CD4-positive, alpha-beta T cell treated with Interleukin-15 for 1 hour (primary cell): ENCODE measurements around the gene SMYD3.

Experiments used
- DNase-seq: peaks from one replicate; pipeline ENCODE4 v3.0.0-alpha.2; 2020

SMYD3 gene

DNA sequence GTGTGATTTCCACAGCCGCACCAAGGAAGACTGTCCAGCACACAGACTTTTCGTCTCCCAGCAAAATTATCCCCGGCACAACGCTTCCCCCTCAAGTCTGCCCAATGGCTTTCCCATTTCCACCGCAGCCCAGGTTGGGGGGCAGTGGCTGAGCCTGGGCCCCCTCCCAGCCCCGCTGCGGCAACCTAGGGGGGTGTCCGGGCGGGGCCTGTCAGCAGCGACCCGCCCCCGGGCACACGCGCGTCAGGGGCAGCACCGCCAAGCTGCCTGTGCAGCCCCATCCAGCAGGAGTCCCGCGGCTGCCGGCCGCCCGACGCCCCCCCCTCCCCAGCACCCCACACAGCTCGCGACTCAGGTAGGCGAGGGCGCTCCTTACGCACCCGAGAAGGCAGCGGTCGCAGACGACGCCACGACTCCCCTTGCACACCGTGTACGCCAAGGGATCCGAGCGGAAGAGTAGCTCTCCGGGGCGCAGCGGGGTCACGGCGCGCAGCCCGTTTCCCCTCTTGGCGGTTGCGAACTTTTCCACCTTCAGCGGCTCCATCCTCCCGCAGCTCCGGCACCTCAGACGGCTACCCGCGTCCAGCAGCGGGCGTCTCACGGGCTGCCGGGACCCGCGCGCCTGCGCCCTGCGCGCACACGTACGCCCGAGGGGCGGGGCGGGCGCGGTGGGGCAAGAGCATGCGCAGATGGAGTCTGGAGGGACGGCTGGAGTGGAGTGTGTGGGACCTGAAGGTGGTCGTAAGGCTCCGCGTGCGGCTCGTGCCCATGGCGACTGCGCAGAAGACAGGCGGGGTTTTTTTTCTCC lies at the start of gene SMYD3:
TSS of gene SMYD3 (minus strand) at position 606 of the 808 bp plus-strand sequence.
- peak; percentile 83 for DNase-seq

DNA sequence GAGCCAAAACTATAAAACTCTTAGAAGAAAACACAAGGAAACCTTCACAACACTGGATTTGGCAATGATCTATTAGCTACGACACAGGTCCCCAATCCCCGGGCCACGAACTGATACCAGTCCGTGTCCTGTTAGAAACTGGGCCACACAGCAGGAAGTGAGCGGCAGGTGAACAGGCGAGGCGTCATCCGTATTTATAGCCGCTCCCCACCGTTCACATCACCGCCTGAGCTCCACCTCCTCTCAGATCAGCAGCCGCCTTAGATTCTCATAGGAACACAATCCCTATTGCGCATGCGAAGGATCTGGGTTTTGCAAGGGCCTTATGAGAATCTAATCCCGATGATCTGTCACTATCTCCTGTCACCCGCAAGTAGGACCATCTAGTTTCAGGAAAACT lies 47.1 kb upstream of the SMYD3 start:
- no peak for DNase-seq

DNA sequence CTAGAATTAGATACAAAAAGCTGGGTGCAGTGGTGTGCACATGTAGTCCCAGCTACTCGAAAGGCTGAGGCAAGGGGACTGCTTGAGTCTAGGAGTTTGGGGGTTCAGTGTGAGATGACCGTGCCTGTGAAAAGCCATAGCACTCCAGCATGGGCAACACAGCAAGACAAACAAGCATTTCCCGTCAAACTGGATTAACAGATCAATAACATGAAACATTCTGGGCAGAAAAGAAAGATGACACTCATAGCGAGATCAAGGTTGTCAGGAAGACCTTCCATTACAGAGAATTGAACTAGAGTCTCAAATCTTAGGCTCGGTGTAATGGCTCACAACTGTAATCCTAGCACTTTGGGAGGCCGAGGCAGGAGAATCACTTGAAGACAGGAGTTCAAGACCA lies 45.0 kb upstream of the SMYD3 start:
- no peak for DNase-seq

DNA sequence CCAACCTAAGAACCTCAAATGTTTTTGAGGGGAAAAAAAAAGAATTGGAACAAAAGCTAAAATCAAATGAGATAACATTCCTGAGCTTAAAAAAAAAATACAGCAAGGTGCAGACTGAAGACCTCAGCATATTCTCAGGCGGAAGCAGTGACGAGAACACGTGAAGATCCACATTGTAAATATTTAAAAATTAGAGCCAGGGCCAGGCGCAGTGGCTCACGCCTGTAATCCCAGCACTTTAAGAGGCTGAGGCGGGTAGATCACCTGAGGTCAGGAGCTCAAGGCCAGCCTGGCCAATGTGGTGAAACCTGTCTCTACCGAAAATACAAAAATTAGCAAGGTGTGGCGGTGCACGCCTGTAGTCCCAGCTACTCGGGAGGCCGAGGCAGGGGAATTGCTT lies 43.3 kb upstream of the SMYD3 start:
- DNase-seq = no peak

DNA sequence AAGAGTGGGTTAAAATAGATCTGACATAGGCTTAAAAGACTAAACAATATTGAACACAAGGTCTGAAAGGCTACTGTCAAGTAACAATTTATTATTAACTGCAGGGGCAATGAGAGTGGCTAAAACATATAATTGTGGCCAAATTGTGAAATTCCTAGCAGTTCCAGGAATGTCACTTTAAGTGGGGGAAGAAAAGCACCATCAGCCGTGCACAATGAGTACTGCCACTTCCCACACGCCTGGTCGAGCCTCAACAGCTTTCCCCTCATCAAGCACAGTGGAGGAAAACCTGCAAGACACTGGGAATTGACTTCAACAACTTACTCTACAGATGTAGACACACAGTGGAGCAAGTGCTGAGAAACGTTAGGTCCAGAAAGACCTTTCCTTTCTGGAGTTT lies 42.6 kb upstream of the SMYD3 start:
- no peak for DNase-seq

DNA sequence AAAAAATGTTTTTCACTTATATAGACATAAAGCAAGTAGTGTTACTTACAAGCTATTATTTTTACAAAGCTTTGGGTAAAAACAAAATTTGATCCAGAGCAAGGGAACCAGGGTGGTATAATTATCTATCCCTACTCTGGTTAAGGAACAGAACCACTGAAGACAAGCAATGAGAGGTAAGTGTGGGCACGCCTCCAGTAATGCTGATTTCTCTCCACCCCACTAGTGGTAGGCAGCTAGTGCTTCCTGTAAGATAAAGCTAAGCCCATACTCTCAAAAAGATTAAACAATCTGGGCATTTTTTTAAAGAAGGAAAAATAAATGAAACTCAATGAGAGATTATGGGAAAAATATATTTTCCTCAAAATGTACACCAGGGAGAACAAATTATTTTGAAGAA lies 36.9 kb upstream of the SMYD3 start:
- DNase-seq = no peak

DNA sequence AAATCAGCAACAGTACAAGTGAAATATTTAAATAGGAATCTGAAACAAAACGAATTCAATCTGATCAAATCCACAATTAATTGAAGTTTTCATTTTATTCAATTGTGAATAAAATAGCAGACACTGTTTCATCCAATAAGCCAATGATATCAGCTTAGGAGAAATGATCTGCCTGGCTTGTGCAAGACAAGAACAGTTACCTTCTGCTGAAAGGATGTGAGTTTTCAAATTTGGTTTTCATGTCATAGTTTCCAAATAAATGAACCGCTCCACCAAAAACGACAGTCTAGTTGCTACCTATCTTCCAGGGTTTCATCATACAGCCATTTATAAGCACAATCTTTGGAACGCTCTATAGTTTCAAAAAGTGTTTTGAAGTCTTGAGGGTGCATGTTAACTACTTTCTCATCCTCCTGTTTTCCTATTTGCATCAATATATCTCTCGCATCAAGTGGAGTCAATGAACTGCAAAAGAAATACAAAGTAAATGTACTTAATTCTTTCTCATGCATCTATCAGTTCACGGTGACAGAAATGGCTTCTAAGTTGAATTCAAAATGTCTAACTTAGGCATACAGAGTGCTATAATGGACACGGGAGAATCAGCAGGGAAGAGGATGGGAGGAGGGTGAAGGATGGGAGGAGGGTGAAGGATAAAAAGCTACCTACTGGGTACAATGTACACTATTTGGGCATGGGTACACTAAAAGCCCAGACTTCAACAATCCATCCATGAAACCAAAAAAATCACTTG lies 33.8 kb upstream of the SMYD3 start:
- DNase-seq = no peak

DNA sequence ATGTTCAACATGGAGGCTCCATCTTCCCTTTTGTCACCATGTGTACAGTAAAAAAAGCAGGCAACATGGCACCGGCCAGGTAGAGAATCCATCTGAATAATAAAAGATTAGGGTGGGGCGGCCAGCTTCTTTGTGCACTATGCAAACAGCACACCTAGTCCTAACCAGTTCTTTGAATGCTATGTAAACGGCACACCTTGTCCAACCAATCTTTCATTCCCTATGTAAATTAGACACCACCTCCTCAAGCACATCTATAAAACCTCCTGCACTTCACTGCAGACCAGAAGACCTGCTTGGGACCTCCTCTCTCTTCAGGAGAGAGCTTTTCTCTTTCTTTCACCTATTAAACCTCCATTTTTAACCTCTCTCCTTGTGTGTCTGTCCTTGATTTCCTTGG lies 30.8 kb upstream of the SMYD3 start:
- no peak for DNase-seq

DNA sequence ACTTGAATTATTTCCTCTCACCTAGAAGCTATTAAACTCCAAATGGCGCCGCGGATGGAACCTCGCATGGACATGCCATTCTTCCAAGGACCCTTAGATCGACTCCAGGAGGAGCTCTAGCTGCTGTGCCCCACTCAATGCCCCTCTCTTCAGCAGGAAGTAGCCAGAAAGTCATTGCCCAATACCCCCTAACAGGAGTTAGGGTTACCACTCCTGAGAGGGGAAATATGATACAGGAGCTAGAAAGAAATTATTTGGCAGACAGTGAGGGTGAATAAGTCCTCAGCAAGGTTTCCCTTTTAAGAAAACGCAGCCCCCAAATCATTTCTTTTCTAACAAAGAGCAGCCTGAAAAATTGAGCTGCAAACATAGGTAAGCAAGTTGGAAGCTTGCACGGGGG lies 30.4 kb upstream of the SMYD3 start:
- no peak for DNase-seq

DNA sequence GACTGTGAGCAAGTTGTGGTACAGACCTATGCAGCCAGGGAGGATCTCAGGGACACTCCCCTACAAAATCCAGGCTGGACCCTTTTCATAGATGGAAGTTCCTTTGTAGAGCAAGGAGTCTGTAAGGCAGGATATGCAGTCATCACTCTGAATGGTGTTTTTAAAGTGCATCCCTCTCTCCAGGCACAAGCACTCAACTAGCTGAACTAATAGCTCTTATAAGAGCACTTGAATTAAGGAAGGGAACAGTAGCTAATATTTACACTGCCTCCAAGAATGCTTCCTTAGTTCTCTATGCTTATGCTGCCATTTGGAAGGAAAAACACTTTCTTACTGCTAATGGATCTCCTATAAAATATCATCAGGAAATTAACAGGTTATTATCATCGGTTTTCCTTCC lies 27.0 kb upstream of the SMYD3 start:
- no peak for DNase-seq

DNA sequence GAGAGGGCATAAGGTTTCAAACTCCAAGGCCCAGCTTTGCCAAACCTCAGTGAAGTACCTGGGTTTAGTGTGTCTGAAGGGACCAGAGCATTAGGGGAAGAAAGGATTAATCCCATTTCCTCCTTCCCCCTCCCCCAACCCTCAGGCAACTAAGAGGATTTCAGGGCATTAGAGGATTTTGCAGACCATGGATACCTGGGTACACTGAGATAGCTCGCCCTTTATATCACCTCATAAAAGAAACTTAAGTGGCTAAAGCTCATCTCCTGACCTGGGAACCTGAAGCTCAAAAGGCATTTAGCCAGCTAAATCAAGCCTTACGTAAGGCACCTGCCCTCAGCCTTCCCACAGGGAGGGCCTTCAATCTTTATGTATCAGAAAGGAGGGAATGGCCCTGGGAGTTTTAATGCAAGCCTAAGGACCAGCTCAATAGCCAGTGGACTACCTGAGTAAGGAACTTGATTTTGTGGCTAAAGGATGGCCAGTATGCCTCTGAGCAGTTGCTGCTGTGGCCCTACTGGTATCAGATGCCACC lies 26.4 kb upstream of the SMYD3 start:
- no peak for DNase-seq

DNA sequence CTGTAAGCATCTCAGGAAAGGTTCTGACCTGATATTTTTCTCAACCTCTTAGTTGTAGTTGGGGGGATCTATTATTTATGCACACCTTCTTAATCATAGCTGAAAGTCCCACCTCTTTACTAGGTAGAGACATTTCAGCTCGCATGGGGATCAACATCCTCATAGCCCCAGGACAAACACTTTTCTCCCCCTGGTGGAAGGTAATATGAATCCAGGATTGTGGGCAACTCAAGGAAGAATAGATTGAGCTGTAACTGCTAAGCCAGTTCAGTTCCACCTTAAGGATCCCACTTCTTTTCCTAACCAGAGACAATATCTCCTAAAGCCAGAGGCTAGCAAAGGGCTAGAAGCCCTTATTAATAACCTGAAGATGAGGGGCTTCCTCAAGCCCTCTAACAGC lies 25.4 kb upstream of the SMYD3 start:
- no peak for DNase-seq

DNA sequence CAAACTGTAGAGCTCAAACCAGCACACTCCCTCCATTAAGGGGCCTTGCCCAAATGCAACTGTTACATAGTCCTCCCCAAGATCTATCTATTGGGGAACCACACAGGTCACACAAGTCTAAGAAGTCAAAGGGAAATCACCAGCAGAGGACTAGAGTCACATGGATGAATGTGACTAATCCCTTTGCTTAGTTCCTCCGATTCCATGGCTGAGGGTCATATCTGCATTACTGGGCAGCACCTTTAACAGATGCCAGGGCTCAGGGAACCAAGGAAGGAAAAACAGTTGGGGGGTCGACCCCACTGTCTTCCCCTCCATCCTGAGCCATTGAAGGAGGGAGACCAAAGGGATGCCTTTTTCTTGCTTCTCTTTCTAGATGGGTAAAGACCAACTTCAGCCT lies 23.4 kb upstream of the SMYD3 start:
- DNase-seq = no peak

DNA sequence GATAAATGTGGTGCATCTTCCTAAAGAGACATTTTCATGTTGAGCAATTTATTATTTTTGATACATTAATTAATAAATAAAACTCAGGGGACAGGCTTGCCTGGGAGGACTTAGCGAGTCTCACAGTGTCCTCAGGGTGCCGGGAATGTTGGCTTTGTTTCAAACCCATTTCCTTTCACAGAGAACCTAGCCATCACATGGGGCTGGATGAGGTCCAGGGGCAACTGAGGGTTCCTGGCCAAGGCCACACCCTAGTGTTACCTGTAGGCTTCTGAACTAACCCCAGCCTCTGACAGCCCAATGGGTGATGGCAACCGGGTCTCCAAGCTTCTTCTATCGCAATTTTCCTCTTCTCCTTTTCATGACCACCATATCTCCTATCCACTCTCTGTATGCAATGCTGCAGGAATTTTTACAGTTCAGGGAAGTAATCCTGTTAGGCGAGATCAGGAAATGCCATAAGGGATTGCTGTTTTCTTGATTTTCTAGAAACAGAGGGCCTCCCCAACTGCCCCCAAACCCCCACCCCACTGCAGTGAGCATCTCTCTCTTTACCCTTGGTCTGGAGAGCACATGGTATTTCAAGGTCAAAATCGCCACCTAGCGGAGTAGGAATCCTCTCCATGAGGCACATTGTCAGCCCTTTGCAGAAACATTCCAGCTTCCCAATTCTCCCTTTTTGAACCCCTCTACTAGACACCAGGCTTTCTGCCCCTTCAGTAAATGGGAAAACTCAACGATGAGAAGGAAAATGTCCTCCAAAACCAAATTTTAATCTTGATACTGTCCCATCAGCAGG lies 22.1 kb upstream of the SMYD3 start:
- DNase-seq = no peak

DNA sequence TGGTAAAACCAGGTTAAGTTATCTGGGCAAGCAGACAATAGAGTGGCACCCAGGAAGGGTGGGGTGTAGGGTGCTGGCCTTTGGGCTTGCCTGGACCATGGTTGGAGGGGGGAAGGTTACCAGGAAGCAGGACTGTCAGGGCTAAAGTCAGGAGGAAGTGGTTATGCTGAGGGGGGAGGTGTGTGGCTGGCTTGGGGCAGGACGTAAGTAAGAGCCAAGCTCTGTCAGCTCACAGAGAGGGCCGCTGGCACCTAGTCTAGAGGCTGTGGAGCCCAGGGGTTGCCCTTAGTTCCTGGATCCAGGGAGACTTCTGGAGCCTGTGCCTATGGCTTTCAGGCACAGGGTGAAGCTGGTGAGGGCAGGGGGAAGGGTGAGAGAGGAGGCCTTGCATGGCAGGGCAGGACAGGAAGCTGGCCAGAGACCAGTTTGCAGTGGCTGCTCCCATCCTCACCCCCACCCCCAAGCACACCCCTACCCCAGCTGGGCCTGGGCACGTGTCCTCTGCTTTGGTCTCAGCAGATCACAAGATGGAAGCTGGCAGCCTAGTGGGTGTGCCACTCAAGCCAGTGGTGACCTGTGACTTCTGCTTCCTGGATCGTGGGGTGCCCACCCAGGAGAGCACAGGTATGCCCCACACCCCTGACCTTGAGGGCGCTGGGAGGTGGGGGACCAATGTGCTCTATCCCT lies 20.5 kb upstream of the SMYD3 start:
- no peak for DNase-seq

DNA sequence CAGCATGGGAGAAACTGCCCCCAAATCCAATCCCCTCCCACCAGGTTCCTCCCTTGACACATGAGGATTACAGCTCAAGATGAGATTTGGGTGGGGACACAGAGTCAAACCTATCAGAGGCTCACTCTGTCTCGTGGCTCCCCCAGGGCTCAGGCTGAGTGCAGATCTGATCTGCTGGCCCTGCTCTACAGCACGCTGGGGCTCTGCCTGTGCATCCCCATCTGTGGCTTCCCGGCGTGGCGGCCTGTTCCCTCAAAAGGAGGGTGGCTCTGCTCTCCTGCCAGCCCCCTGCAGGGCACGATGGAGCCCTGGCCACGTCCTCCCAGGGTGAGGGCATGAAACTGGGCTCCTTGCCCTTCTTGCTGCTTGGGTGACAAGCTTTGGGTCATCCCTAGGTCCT lies 19.8 kb upstream of the SMYD3 start:
- DNase-seq = no peak

DNA sequence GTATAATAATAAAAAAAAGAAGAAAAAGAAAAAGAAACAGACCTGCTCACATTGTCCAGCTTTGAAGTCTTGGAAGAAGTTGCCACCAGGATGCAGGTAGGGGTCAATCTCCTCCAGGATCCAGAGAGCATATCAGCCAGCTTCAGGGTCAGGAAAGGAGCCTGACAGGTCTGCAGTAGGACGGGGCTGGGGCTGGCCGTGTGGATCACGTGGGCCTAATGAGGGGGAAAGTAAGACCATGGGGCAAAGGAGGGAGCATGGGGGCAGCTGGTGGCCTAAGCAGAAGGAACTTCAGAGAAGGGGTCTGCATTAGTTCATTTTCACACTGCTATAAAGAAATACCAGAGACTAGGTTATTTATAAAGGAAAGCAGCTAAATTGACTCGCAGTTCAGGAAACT lies 19.3 kb upstream of the SMYD3 start:
- no peak for DNase-seq

DNA sequence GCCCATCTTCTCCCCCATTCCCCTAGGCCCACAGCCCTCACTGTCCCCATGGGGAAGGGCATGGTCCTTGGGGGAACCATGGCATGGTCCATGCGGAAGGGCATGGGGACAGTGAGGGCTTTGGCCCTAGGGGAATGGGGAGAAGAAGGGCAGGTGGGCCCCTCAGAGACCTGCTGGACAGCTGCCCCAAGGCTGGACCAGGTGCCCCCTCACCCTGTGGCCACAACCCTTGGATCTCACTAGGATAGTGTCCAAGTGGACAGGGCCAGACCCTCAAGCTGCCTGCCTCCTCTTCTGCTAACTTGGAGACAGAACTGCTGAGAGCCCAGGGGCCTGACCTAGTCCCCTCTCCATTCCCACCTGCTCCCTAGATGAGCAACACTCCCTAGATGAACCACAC lies 12.4 kb upstream of the SMYD3 start:
- DNase-seq = no peak

DNA sequence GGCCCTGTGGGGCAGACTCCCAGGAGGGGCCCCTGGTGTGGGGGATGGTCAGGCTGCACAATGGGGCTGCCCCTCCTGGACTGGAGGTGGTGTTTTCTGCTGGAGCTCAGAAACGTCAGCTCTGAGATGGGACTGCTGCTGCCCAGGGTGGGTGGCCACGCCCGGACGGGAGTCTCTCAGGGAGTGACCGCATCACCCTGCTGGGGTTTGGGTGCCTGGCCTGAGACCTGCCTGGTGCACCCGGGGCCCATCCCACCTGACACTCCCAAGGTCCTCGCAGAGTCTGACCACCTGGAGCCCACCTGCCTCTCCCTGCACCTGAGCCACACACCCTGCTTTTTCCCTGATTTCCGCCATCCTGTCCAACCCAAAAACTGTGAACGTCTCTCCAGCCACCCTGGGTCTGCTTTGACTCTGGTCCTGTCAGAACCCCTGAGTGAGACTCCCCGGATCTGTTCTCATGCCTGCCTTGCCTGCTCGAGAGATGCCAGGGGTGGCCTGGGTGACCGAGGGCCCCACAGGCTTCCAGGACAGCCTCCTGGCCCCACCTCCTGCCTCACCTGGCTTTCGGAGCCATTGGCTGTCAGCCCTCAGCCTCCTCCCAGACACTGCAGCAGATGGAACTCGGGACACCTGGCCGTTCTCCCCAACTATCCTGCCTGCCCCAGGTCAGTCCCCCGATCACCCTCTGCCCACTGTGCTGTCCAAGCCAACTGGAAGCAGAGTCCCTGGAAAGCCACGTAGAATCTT lies 11.6 kb upstream of the SMYD3 start:
- no peak for DNase-seq

DNA sequence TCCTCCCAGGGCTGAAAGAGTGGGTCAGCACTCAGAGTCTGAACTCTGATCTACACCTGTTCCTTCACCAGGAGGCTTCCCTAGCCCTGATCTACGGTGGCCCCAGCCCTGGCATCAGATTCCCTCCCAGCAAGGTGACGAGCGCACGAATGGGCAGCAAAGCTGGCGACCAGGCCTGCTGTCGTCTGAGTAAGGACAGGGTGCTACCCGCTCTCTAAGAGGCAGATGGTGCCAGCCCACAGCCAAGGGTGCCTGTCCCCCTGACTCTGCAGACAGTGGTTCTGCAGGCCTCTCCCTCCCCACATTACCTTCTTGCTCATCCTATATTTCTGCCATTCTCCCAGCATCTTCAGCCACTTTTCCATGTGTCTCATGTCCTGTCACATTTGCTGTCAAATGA lies 10.3 kb upstream of the SMYD3 start:
- no peak for DNase-seq

DNA sequence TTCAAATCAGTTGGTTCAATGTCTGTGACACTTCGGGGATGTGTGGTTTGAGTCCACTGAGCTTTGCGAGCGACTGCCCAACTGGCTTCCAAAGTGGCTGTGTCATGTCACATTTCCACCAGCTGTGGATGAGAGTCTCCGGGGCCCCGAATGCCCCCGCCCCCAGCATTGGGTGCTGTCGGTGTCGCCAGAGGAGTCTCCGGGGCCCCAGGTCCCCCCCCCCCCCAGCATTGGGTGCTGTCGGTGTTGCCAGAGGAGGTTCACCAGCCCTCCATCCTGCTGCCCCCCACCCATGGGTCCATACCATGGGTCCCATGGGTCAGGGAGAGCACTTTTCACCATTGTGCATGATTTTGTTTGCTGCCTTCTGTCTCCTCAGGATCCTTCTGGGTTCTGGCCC lies 9.0 kb upstream of the SMYD3 start:
- no peak for DNase-seq

DNA sequence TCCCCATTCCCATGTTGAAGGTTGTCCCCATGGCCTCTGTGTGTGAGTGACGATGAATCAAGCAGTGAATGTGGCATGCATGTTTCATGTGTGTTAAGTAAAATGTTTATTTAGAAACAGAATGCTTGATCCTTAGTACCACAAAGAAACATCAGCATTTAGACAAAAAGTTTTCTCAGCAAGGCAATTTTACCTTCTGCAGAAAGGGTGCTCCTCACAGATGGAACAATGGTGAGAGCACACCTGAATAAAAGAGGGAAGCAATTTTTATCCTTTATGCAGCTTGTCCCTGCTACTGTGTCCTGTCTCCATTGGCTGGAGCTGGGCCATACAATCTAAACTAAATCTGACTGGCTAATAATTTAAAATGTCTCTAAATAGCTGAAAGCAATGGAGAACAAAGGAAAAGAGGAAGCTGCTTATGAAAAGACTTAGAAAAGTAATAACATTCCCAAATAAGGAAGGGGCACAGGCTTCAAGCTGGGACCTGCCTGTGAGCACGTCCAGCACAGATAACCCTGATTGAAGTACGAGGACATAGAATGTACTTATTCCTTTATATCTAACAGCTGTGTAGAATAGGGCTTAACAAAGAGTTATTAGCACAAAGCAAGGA lies 8.4 kb upstream of the SMYD3 start:
- no peak for DNase-seq
